Gastrocnemius medialis (tissue), 4 donors: Measurements from ENCODE around the gene ZSCAN30. TPM values are rescaled to one million over a fixed set of nuclear protein-coding genes. Genes with fewer than 3 reads are reported as not detected.

ENCODE experiments used
- ATAC-seq, 2 donors: fragments of 150-250 bp; one replicate each; pipeline ENCODE4 v1.9.1; 2016
- DNase-seq, 2 donors: peaks; one replicate each; pipeline ENCODE4 v3.0.0-alpha.2; 2019
- H3K27ac ChIP-seq, 4 donors: fragments of 200-600 bp; sonication (generic); 1 replicate in 1 of 4; 2 replicates in 3 of 4; pipeline ENCODE4 v1.5.1; 2016 to 2018; ENCODE audit warnings: mild to moderate bottlenecking in 2 of 4, moderate library complexity in 1 of 4
- H3K27me3 ChIP-seq, 3 donors: fragments of 200-600 bp; sonication (generic) in 2 of 3; 1 replicate in 1 of 3; 2 replicates in 2 of 3; pipeline versions ENCODE4 v1.5.1 to v1.6.0; 2016 to 2019; ENCODE audit warnings: mild to moderate bottlenecking in 1 of 3, moderate library complexity in 1 of 3
- H3K36me3 ChIP-seq, 2 donors: fragments of 200-600 bp; sonication (generic) in 1 of 2; one replicate each; pipeline ENCODE4 v1.5.1; 2017 to 2018
- H3K4me1 ChIP-seq, 2 donors: fragments of 200-600 bp; sonication (generic) in 1 of 2; one replicate each; pipeline ENCODE4 v1.5.1; 2016 to 2017; ENCODE audit warnings: mild to moderate bottlenecking in 2 of 2
- H3K4me3 ChIP-seq, 4 donors: fragments of 200-600 bp; sonication (generic) in 3 of 4; 1 replicate in 1 of 4; 2 replicates in 3 of 4; pipeline ENCODE4 v1.5.1; 2016 to 2019; ENCODE audit warnings: mild to moderate bottlenecking in 2 of 4
- H3K9me3 ChIP-seq, 3 donors: fragments of 200-600 bp; sonication (generic) in 2 of 3; 1 replicate in 1 of 3; 2 replicates in 2 of 3; pipeline ENCODE4 v1.5.1; 2016 to 2019
- CTCF ChIP-seq, 5 experiments: fragments of 450-650 bp in 3 of 5; fragments of 200-600 bp in 2 of 5; sonication (generic) in 2 of 5; IDR thresholded peaks in 4 of 5; conservative IDR thresholded peaks in 1 of 5; 1 replicate in 4 of 5; 2 replicates in 1 of 5; pipeline ENCODE4 v1.5.1; 2016 to 2019; ENCODE audit warnings: antibody characterized with exemption in 5 of 5, mild to moderate bottlenecking in 3 of 5, moderate library complexity in 3 of 5
- POLR2A ChIP-seq, 2 donors: fragments of 450-650 bp; IDR thresholded peaks; one replicate each; pipeline ENCODE4 v1.6.1; 2017; ENCODE audit warnings: antibody characterized with exemption in 2 of 2, mild to moderate bottlenecking in 2 of 2, moderate library complexity in 2 of 2
- in situ Hi-C, 4 donors: fragments of 200-750 bp; cut with MboI; loops; one replicate each; pipeline versions ENCODE4 v1.15.0 to v1.8.0; 2017; ENCODE audit warnings: low sequenced_read_pairs in 4 of 4
- intact Hi-C: fragments of 100-400 bp; cut with DNase I; formaldehyde crosslinking; loops from one replicate; pipeline ENCODE4 v1.15.1; 2023; ENCODE audit warnings: low total_unique reads
- total RNA-seq, 4 donors: library from RNA; depleted of rRNA; stranded (reverse); fragments of >200 nt; gene quantifications; one replicate each; pipeline versions ENCODE4 v1.1.0 to v1.2.3, GENCODE V29; 2016

ZSCAN30 gene
- total RNA-seq, 4 donors from 2014 or later = 4.6 to 34.6 (median 8.2) TPM

GRCh38 chr18:35256947-35257346 lies 33.1 kb downstream of the ZSCAN30 start:
- TF ChIP-seq CTCF (IDR thresholded peaks at IDR 0.05 in 4 of 5, conservative IDR thresholded peaks at IDR 0.05 in 1 of 5) (no peak), POLR2A (IDR thresholded peaks at IDR 0.05) (no peak)
- in situ Hi-C loops (no loop called here), intact Hi-C loops (no loop called here)
- Histone ChIP-seq H3K27ac (no peak overlapping the region), H3K9me3 (no peaks in the 10 kb centered on the region), H3K4me3 (no peak overlapping the region), H3K4me1 (no peaks in the 10 kb centered on the region), H3K27me3 (no peaks in the 10 kb centered on the region), H3K36me3 (peaks cover 10 to 62% of the 10 kb centered on the region in 2 donors)
- ATAC-seq = no peak
- DNase-seq = no peak

- intact Hi-C loops = no loop called here
- in situ Hi-C loops = no loop called here
- Histone ChIP-seq H3K9me3 (no peaks in the 10 kb centered on the region), H3K27me3 (no peaks in the 10 kb centered on the region), H3K4me1 (no peaks in the 10 kb centered on the region), H3K27ac (no peak overlapping the region), H3K36me3 (peaks cover 10 to 50% of the 10 kb centered on the region in 2 donors), H3K4me3 (no peak overlapping the region)
- TF ChIP-seq POLR2A (IDR thresholded peaks at IDR 0.05) = no peak
- no peak for TF ChIP-seq CTCF (IDR thresholded peaks at IDR 0.05 in 4 of 5, conservative IDR thresholded peaks at IDR 0.05 in 1 of 5)
- ATAC-seq = no peak
- DNase-seq = no peak
These were observed 36.3 kb downstream of the ZSCAN30 start for GRCh38 chr18:35253655-35254287.

GRCh38 chr18:35252466-35252865 lies 37.6 kb downstream of the ZSCAN30 start:
- TF ChIP-seq CTCF (IDR thresholded peaks at IDR 0.05 in 4 of 5, conservative IDR thresholded peaks at IDR 0.05 in 1 of 5) (no peak), POLR2A (IDR thresholded peaks at IDR 0.05) (no peak)
- Histone ChIP-seq H3K4me3 (no peak overlapping the region), H3K36me3 (peaks cover 10 to 54% of the 10 kb centered on the region in 2 donors), H3K4me1 (no peaks in the 10 kb centered on the region), H3K27me3 (no peaks in the 10 kb centered on the region), H3K27ac (no peak overlapping the region), H3K9me3 (no peaks in the 10 kb centered on the region)
- intact Hi-C loops (no loop called here), in situ Hi-C loops (no loop called here)
- DNase-seq (no peak), ATAC-seq (no peak)

GRCh38 chr18:35248429-35248828 lies 41.6 kb downstream of the ZSCAN30 start:
- Histone ChIP-seq H3K9me3 (no peaks in the 10 kb centered on the region), H3K27me3 (no peaks in the 10 kb centered on the region), H3K27ac (no peak overlapping the region), H3K4me1 (no peaks in the 10 kb centered on the region), H3K36me3 (peaks cover under 1 to 69% of the 10 kb centered on the region in 2 donors), H3K4me3 (no peak overlapping the region)
- intact Hi-C loops = no loop called here
- ATAC-seq (no peak), DNase-seq (no peak)
- TF ChIP-seq CTCF (IDR thresholded peaks at IDR 0.05 in 4 of 5, conservative IDR thresholded peaks at IDR 0.05 in 1 of 5) (no peak), POLR2A (IDR thresholded peaks at IDR 0.05) (no peak)
- in situ Hi-C loops = loop anchor here in 2 of 4 donors (25.0 kb wide), 1 partner anchor 714 kb away; the partner anchor contains the start of gene RMP24 (in 2 of the 2)
